RWPE2 (cell line): Measurements from ENCODE around the gene GIT1.

Experiments used
- ATAC-seq: fragments of 200-7000 bp; cut with Tn5 transposase; 3 replicates; pipeline ENCODE4 v1.9.1; 2021; ENCODE audit warnings: low read depth
- DNase-seq: peaks from one replicate; pipeline ENCODE4 v3.0.0-alpha.2; 2020; ENCODE audit warnings: low spot score
- H3K27ac ChIP-seq: fragments of 450-650 bp; 2 replicates; pipeline ENCODE4 v1.5.1; 2017; ENCODE audit warnings: mild to moderate bottlenecking; ENCODE audit not compliant: poor library complexity, severe bottlenecking
- H3K27me3 ChIP-seq: fragments of 250-450 bp; sonication (Bioruptor Pico); 2 replicates; pipeline ENCODE4 v1.5.1; 2021; ENCODE audit warnings: mild to moderate bottlenecking, moderate library complexity; ENCODE audit not compliant: insufficient read depth, poor library complexity, severe bottlenecking
- H3K36me3 ChIP-seq: fragments of 250-450 bp; sonication (Bioruptor Pico); 2 replicates; pipeline ENCODE4 v1.5.1; 2020; ENCODE audit warnings: low read depth, mild to moderate bottlenecking, moderate library complexity
- H3K4me1 ChIP-seq: fragments of 250-450 bp; sonication (Bioruptor Pico); 2 replicates; pipeline ENCODE4 v1.5.1; 2021; ENCODE audit warnings: mild to moderate bottlenecking, moderate library complexity; ENCODE audit not compliant: insufficient read depth, poor library complexity, severe bottlenecking
- H3K4me3 ChIP-seq: fragments of 250-450 bp; sonication (Bioruptor Pico); 2 replicates; pipeline ENCODE4 v1.5.1; 2021; ENCODE audit warnings: mild to moderate bottlenecking, moderate library complexity; ENCODE audit not compliant: severe bottlenecking
- H3K9me3 ChIP-seq: fragments of 250-450 bp; sonication (Bioruptor Pico); 2 replicates; pipeline ENCODE4 v1.5.1; 2021; ENCODE audit warnings: mild to moderate bottlenecking, moderate library complexity; ENCODE audit not compliant: severe bottlenecking
- CTCF ChIP-seq: fragments of 450-650 bp; IDR thresholded peaks from one replicate; pipeline ENCODE4 v1.5.1; 2017; ENCODE audit warnings: mild to moderate bottlenecking, moderate library complexity; ENCODE audit not compliant: poor library complexity, severe bottlenecking

Gene GIT1

GRCh38 chr17:29597361-29598172, 8.1 kb upstream of the GIT1 start:
- ATAC-seq (no peak), DNase-seq (no peak)
- no peak overlapping the region for H3K27ac ChIP-seq
- peaks cover 6% of the 10 kb centered on the region for H3K4me1 ChIP-seq
- H3K9me3 ChIP-seq = no peaks in the 10 kb centered on the region
- H3K36me3 ChIP-seq = no peaks in the 10 kb centered on the region
- TF ChIP-seq CTCF = no peak
- no peaks in the 10 kb centered on the region for H3K27me3 ChIP-seq
- H3K4me3 ChIP-seq = no peak overlapping the region

GRCh38 chr17:29596811-29597210, 7.4 kb upstream of the GIT1 start:
- no peak for TF ChIP-seq CTCF
- no peak overlapping the region for H3K27ac ChIP-seq
- no peaks in the 10 kb centered on the region for H3K27me3 ChIP-seq
- ATAC-seq (no peak), DNase-seq (no peak)
- H3K9me3 ChIP-seq = no peaks in the 10 kb centered on the region
- H3K4me3 ChIP-seq = no peak overlapping the region
- H3K4me1 ChIP-seq = peaks cover 14% of the 10 kb centered on the region
- H3K36me3 ChIP-seq = no peaks in the 10 kb centered on the region

- Histone ChIP-seq H3K4me1 (peaks cover 19% of the 10 kb centered on the region), H3K36me3 (no peaks in the 10 kb centered on the region), H3K27me3 (no peaks in the 10 kb centered on the region), H3K4me3 (no peak overlapping the region), H3K27ac (no peak overlapping the region), H3K9me3 (no peaks in the 10 kb centered on the region)
- ATAC-seq (no peak), DNase-seq (no peak)
- no peak for TF ChIP-seq CTCF
Measured at GRCh38 chr17:29595943-29596774, 6.7 kb upstream of the GIT1 start.

GRCh38 chr17:29595107-29595942, 5.9 kb upstream of the GIT1 start:
- no peak for TF ChIP-seq CTCF
- H3K4me3 ChIP-seq = no peak overlapping the region
- H3K4me1 ChIP-seq = peaks cover 22% of the 10 kb centered on the region
- H3K36me3 ChIP-seq = no peaks in the 10 kb centered on the region
- DNase-seq (no peak), ATAC-seq (no peak)
- H3K27ac ChIP-seq = no peak overlapping the region
- H3K27me3 ChIP-seq = no peaks in the 10 kb centered on the region
- no peaks in the 10 kb centered on the region for H3K9me3 ChIP-seq
